ENCODE results near the gene STARD3.

DNA sequence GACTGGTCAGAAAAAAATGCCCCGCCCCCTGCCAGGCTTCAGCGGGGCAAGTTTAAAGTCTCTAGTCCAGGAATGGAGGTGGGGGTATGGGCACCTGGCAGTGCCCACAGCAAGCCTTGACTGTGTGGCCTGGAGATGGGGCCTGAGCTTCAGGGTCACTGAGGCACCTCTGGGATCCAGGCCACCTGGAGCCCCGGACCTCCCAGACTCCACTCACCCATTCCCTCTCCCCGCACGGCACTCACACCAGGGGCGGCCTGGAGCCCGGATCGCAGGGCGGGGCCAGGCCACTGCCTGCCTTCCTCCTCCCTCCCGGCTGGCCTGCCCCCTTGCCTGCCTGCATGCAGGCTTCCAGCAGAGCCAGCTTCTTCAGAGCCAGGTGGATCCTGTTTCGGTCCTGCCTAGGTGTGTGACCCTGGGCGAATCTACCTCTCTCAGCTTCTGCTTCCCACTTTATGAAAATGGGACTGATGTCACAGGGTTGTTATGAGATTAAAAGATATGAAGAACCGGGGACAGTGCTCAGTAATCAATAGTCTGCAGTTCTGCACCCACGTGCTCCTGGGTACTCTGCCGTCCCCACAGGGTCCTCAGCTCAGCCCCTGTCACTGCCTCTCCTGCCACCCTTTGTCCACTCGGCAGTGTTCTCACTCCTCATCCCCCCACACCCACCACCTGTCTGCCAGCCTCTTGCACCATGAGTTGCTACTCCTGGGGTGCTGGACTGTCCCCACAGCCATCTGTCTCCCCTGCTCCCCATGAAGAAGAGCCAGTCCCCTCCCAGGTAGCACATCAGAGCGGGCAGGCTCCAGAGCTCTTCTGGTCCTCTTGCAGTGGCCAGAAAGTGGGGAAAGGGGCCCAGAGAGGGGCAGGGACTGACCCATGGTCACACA lies 27.0 kb downstream of the STARD3 start:
- TF ChIP-seq EP300 (IDR thresholded peaks at IDR 0.05) (no peak), FOSB (CRISPR knock-in tag; IDR thresholded peaks at IDR 0.05) (no peak), POLR2A (IDR thresholded peaks at IDR 0.05; ENCODE audit: low read length) (no peak), CTCF (IDR thresholded peaks at IDR 0.05) (no peak), NFE2L2 (conservative IDR thresholded peaks at IDR 0.05; ENCODE audit: low read length) (no peak), SREBF2 (IDR thresholded peaks at IDR 0.05) (no peak), ZSCAN20 (CRISPR knock-in tag; IDR thresholded peaks at IDR 0.05) (no peak), RFX5 (IDR thresholded peaks at IDR 0.05) (no peak), PHF8 (IDR thresholded peaks at IDR 0.05; ENCODE audit: borderline replicate concordance, low read depth) (no peak), CHD2 (IDR thresholded peaks at IDR 0.05; ENCODE audit: low read length, partially characterized antibody) (no peak), REST (IDR thresholded peaks at IDR 0.05) (no peak), E2F6 (IDR thresholded peaks at IDR 0.05; ENCODE audit: borderline replicate concordance, low read depth) (no peak)
- TF ChIP-seq, protein P1, sequence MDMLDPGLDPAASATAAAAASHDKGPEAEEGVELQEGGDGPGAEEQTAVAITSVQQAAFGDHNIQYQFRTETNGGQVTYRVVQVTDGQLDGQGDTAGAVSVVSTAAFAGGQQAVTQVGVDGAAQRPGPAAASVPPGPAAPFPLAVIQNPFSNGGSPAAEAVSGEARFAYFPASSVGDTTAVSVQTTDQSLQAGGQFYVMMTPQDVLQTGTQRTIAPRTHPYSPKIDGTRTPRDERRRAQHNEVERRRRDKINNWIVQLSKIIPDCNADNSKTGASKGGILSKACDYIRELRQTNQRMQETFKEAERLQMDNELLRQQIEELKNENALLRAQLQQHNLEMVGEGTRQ (IDR thresholded peaks at IDR 0.05) = no peak
- TF ChIP-seq, protein P2, sequence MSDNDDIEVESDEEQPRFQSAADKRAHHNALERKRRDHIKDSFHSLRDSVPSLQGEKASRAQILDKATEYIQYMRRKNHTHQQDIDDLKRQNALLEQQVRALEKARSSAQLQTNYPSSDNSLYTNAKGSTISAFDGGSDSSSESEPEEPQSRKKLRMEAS (IDR thresholded peaks at IDR 0.05) = no peak
